ENCODE data around the gene NTSR1. TPM values are rescaled to one million over a fixed set of nuclear protein-coding genes. Genes with fewer than 3 reads are reported as not detected.
A peak's percentile ranks its signal among the peaks of the same experiment; 100 is the strongest.

NTSR1 gene
- total RNA-seq, 1 experiment from 2014 or later, result 0.98 TPM

- ChIA-PET CTCF (no interaction called here), POLR2A (ENCODE audit: unreplicated experiment) (no interaction called here)
- Histone ChIP-seq H3K36me3 (ENCODE audit: low read depth) (no peaks in the 10 kb centered on the region), H3F3A (ENCODE audit: insufficient read depth, low read depth) (peaks cover 39% of the 10 kb centered on the region), H3K27ac (no peak overlapping the region), H3K79me2 (ENCODE audit: low read depth) (no peaks in the 10 kb centered on the region), H4K20me1 (ENCODE audit: insufficient read depth) (no peaks in the 10 kb centered on the region), H3K4me2 (no peak overlapping the region), H3K9me2 (ENCODE audit: insufficient read depth) (no peaks in the 10 kb centered on the region), H2AFZ (no peak overlapping the region), H3K4me3 (no peak overlapping the region), H3K4me1 (replicated peaks; ENCODE audit: insufficient read depth) (peaks cover 67% of the 10 kb centered on the region), H3K27me3 (ENCODE audit: insufficient read depth, low read depth) (0 out of 2 replicates have a peak, but pooled peaks cover 2% of the 10 kb centered on the region), H3K9me3 (ENCODE audit: insufficient read depth, low read depth) (no peaks in the 10 kb centered on the region)
- TF ChIP-seq EZH2 (IDR thresholded peaks at IDR 0.05; ENCODE audit: low read depth), result no peak
- TF ChIP-seq CTCF (conservative IDR thresholded peaks at IDR 0.05), result no peak
- intact Hi-C loops (cut with micrococcal nuclease; ENCODE audit: unreplicated experiment), result no loop called here
- BruUV-seq (replicated peaks), result no TSS peak
- no peak for DNase-seq
Measured at GRCh38 chr20:62770916-62771315, 62.3 kb downstream of the NTSR1 start.

- 0 out of 2 replicates have a peak overlapping the region, but pooled peaks have one; percentile 69 for H3K4me2 ChIP-seq
- ChIA-PET POLR2A (ENCODE audit: unreplicated experiment) (no interaction called here), CTCF (no interaction called here)
- H3K36me3 ChIP-seq (ENCODE audit: low read depth), result no peaks in the 10 kb centered on the region
- no peak for DNase-seq
- no peaks in the 10 kb centered on the region for H4K20me1 ChIP-seq (ENCODE audit: insufficient read depth)
- H3K27me3 ChIP-seq (ENCODE audit: insufficient read depth, low read depth), result no peaks in the 10 kb centered on the region
- peaks cover 43% of the 10 kb centered on the region for H3F3A ChIP-seq (ENCODE audit: insufficient read depth, low read depth)
- H3K4me3 ChIP-seq, result no peak overlapping the region
- no peak overlapping the region for H2AFZ ChIP-seq
- no peaks in the 10 kb centered on the region for H3K9me3 ChIP-seq (ENCODE audit: insufficient read depth, low read depth)
- no peak overlapping the region for H3K27ac ChIP-seq
- intact Hi-C loops (cut with micrococcal nuclease; ENCODE audit: unreplicated experiment), result no loop called here
- peaks cover 67% of the 10 kb centered on the region for H3K4me1 ChIP-seq (replicated peaks; ENCODE audit: insufficient read depth)
- no TSS peak for BruUV-seq (replicated peaks)
- H3K79me2 ChIP-seq (ENCODE audit: low read depth), result no peaks in the 10 kb centered on the region
- TF ChIP-seq CTCF (conservative IDR thresholded peaks at IDR 0.05), result no peak
- no peak for TF ChIP-seq EZH2 (IDR thresholded peaks at IDR 0.05; ENCODE audit: low read depth)
- no peaks in the 10 kb centered on the region for H3K9me2 ChIP-seq (ENCODE audit: insufficient read depth)
Measured at GRCh38 chr20:62771396-62772102, 62.9 kb downstream of the NTSR1 start.

GRCh38 chr20:62772103-62772611 lies 63.5 kb downstream of the NTSR1 start:
- intact Hi-C loops (cut with micrococcal nuclease; ENCODE audit: unreplicated experiment), result no loop called here
- CTCF ChIA-PET, result no interaction called here
- H3K9me2 ChIP-seq (ENCODE audit: insufficient read depth), result no peaks in the 10 kb centered on the region

More at GRCh38 chr20:62772103-62772611, 63.5 kb downstream of the NTSR1 start:
- peaks cover 63% of the 10 kb centered on the region for H3K4me1 ChIP-seq (replicated peaks; ENCODE audit: insufficient read depth)
- POLR2A ChIA-PET (ENCODE audit: unreplicated experiment), result no interaction called here
- H3K79me2 ChIP-seq (ENCODE audit: low read depth), result no peaks in the 10 kb centered on the region
- H3F3A ChIP-seq (ENCODE audit: insufficient read depth, low read depth), result peaks cover 43% of the 10 kb centered on the region
- BruUV-seq (replicated peaks), result no TSS peak
- H3K4me2 ChIP-seq, result peak overlapping the region; percentile 69
- H3K27ac ChIP-seq, result peak overlapping the region; percentile 63
- no peaks in the 10 kb centered on the region for H3K9me3 ChIP-seq (ENCODE audit: insufficient read depth, low read depth)
- H3K27me3 ChIP-seq (ENCODE audit: insufficient read depth, low read depth), result no peaks in the 10 kb centered on the region
- no peak overlapping the region for H2AFZ ChIP-seq
- no peaks in the 10 kb centered on the region for H4K20me1 ChIP-seq (ENCODE audit: insufficient read depth)
- peak overlapping the region; percentile 22; the same call in 1 of the 2 replicates for H3K4me3 ChIP-seq
- TF ChIP-seq CTCF (conservative IDR thresholded peaks at IDR 0.05), result no peak
- TF ChIP-seq EZH2 (IDR thresholded peaks at IDR 0.05; ENCODE audit: low read depth), result no peak
- DNase-seq, result no peak
- H3K36me3 ChIP-seq (ENCODE audit: low read depth), result no peaks in the 10 kb centered on the region

Measured in PC-9 (cell line).